Measurements from ENCODE around the gene JAK1. TPM values are rescaled to one million over a fixed set of nuclear protein-coding genes. Genes with fewer than 3 reads are reported as not detected.
"Not testable (repeated sequence)": the region's sequence is repeated elsewhere in the genome, so short reads cannot be mapped to it uniquely, and the experiment has no call there.

The JAK1 gene
- total and polyA plus RNA-seq, 9 of the 15 experiments (the other 6 are each of a cell fraction or from before 2014, with no cell fraction given): 9.7 to 44.1 (median 42.5) TPM

- TF ChIP-seq JUND (IDR thresholded peaks at IDR 0.05; ENCODE audit: borderline replicate concordance, low read depth, low read length) (peak; percentile 50; the same call in 1 of the 2 replicates), JUND (tag; IDR thresholded peaks at IDR 0.05; ENCODE audit: borderline replicate concordance, low read depth, low read length) (peak; percentile 64; the same call in 1 of the 3 replicates), SMARCE1 (IDR thresholded peaks at IDR 0.05) (peak; percentile 39; the same call in 1 of the 2 replicates), HMBOX1 (IDR thresholded peaks at IDR 0.05) (peak; percentile 32; the same call in 1 of the 2 replicates), FOSL1 (tag; conservative IDR thresholded peaks at IDR 0.05) (peak; percentile 79)
Observed at GRCh38 chr1:64920941-64921589, 45.3 kb downstream of the JAK1 start (continued).

- ATAC-seq; H2AFZ ChIP-seq (ENCODE audit: low read depth, low read length); H3K9me3 ChIP-seq (replicated peaks; ENCODE audit: control insufficient read depth, insufficient read depth, low read depth, low read length); H4K20me1 ChIP-seq (replicated peaks; ENCODE audit: control insufficient read depth, insufficient read depth, low read length); H3K36me3 ChIP-seq (ENCODE audit: control insufficient read depth, insufficient read depth, low read length); H3K9ac ChIP-seq (ENCODE audit: insufficient read depth in 1 of 2, low read depth in 2 of 2, low read length in 2 of 2); DNase-seq (ENCODE audit: extremely low read depth in 1 of 4, low spot score in 3 of 4); H3K4me3 ChIP-seq; H3K27ac ChIP-seq (ENCODE audit: extremely low read depth, low read depth, low read length); H3K27me3 ChIP-seq (ENCODE audit: control insufficient read depth in 2 of 2, insufficient read depth in 2 of 2, low read length in 2 of 2); FAIRE-seq; CTCF ChIA-PET (ENCODE audit: low intra/inter-chr PET ratio); H3K4me2 ChIP-seq (ENCODE audit: insufficient read depth, low read length); BruUV-seq (replicated peaks); in situ Hi-C loops (cut with MboI); H3K9me1 ChIP-seq (ENCODE audit: control insufficient read depth, insufficient read depth, low read length): not testable (repeated sequence)
- 75% methylated on average over 7 of the region's 7 CpGs for WGBS (ENCODE audit: insufficient coverage, low coverage, missing lambda C conversion rate)
- intact Hi-C loops (cut with micrococcal nuclease): loop anchor here (5.0 kb wide), 1 partner anchor 48 kb away; the partner anchor contains the start of gene JAK1
- peaks cover 48% of the 10 kb centered on the region for H3K79me2 ChIP-seq (ENCODE audit: control insufficient read depth, insufficient read depth, low read length)
- POLR2A ChIA-PET: interaction anchor here (1.0 kb wide), 1 partner anchor 14 kb away, joined by 3 read pairs; no protein-coding TSS in a partner anchor
- H3K4me1 ChIP-seq (replicated peaks in 1 of 2; ENCODE audit: control insufficient read depth in 2 of 2, insufficient read depth in 2 of 2, low read length in 2 of 2): peaks cover 9 to 46% of the 10 kb centered on the region in 2 experiments; a peak in 4 of 5 replicates
Observed at GRCh38 chr1:64919120-64919519, 47.2 kb downstream of the JAK1 start.

Data from K562 (cell line).